ENCODE measurements around the gene MYO1C.

- TF ChIP-seq CTCF (IDR thresholded peaks at IDR 0.05) (no peak), POLR2A (IDR thresholded peaks at IDR 0.05) (no peak)
Measured at GRCh38 chr17:1535737-1536136, 43.3 kb upstream of the MYO1C start.
